Measurements from ENCODE around the gene CSTB. TPM values are rescaled to one million over a fixed set of nuclear protein-coding genes. Genes with fewer than 3 reads are reported as not detected.

CSTB gene
- total and polyA plus RNA-seq, 2 of the 8 experiments (the other 6 are each of a cell fraction or from before 2014, with no cell fraction given): 53.8 to 64.1 TPM

DNA sequence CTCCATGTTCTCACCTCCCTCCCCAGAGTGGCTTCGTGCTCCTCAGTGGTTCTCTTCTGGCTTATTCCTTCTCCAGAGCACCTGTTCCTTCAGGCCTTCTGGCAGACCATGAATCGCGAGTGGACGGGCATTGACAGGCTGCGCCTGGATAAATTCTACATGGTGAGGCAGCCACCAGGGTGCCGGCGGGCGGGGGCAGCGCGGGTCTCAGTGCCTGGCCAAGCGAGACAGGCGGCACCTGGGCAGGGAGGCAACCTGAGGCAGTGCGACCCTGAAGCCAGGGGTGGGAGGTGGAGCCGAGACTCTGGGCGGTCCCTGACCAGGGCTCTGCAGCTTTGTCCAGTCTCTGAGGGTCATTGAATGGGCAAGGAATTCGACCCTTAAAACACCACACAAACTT lies 17.1 kb upstream of the CSTB start:
- Histone ChIP-seq H3K9me3 (ENCODE audit: insufficient read depth in 2 of 2, low read depth in 1 of 2, low read length in 1 of 2) (no peaks in the 10 kb centered on the region), H3K14ac (ENCODE audit: insufficient read length) (no peak overlapping the region), H2BK12ac (ENCODE audit: low read depth, low read length) (no peak overlapping the region), H3K18ac (ENCODE audit: extremely low read depth, low read length) (no peak overlapping the region), H3K4ac (replicated peaks; ENCODE audit: insufficient read length, low read depth, low read length) (no peak overlapping the region), H2BK120ac (replicated peaks; ENCODE audit: low read depth, low read length) (no peak overlapping the region), H3K27ac (ENCODE audit: low read depth, low read length) (no peak overlapping the region), H3K4me1 (replicated peaks in 1 of 4; ENCODE audit: control insufficient read depth in 3 of 4, insufficient read depth in 4 of 4, low read length in 3 of 4) (peaks cover 0 to 12% (median 3%) of the 10 kb centered on the region in 4 experiments; a peak in 3 of 7 replicates), H3K9ac (replicated peaks in 1 of 4; ENCODE audit: extremely low read depth in 1 of 4, low read depth in 3 of 4, low read length in 3 of 4) (no peak overlapping the region), H2BK5ac (ENCODE audit: low read depth, low read length) (no peak overlapping the region), H4K20me1 (replicated peaks in 1 of 2; ENCODE audit: control insufficient read depth in 1 of 2, insufficient read depth in 2 of 2, low read length in 2 of 2) (peaks cover 12 to 20% of the 10 kb centered on the region in 2 experiments), H2BK20ac (ENCODE audit: low read length) (no peak overlapping the region), H3K27me3 (replicated peaks in 1 of 4; ENCODE audit: control insufficient read depth in 3 of 4, extremely low read depth in 1 of 4, insufficient read depth in 3 of 4, low read length in 3 of 4) (no peaks in the 10 kb centered on the region), H3K79me1 (ENCODE audit: low read depth, low read length) (peaks cover 26% of the 10 kb centered on the region), H3K4me2 (ENCODE audit: insufficient read depth in 1 of 2, low read depth in 2 of 2, low read length in 2 of 2) (no peak overlapping the region), H4K8ac (ENCODE audit: extremely low read depth, insufficient read depth, low read length) (no peak overlapping the region), H3K4me3 (ENCODE audit: extremely low read depth in 1 of 4, insufficient read depth in 2 of 4, low read depth in 3 of 4, low read length in 4 of 4) (no peak overlapping the region), H2AK5ac (ENCODE audit: low read depth, low read length) (no peak overlapping the region), H3K56ac (replicated peaks; ENCODE audit: insufficient read length, low read depth, low read length) (no peak overlapping the region), H2AFZ (ENCODE audit: low read length) (no peak overlapping the region), H3K23ac (ENCODE audit: insufficient read length) (no peak overlapping the region), H4K5ac (ENCODE audit: insufficient read length, low read depth, low read length) (no peak overlapping the region), H3K36me3 (ENCODE audit: control insufficient read depth in 2 of 4, insufficient read depth in 4 of 4, low read length in 3 of 4) (peaks cover 46 to 73% (median 61%) of the 10 kb centered on the region in 4 experiments), H4K91ac (replicated peaks; ENCODE audit: insufficient read length, low read length) (no peak overlapping the region), H3K23me2 (ENCODE audit: low read depth, low read length) (peaks cover 5% of the 10 kb centered on the region; the same call in 1 of the 2 replicates), H3K79me2 (ENCODE audit: control insufficient read depth in 1 of 2, insufficient read depth in 2 of 2, low read length in 2 of 2) (peaks cover 11 to 47% of the 10 kb centered on the region in 2 experiments), H2BK15ac (ENCODE audit: low read length) (no peak overlapping the region)
- WGBS, 2 experiments (ENCODE audit: extremely low coverage in 1 of 2, insufficient coverage in 1 of 2, insufficient read length in 1 of 2, insufficient replicate concordance in 2 of 2, low coverage in 1 of 2, low lambda C conversion rate in 2 of 2, missing lambda C conversion rate in 1 of 2): 97% methylated on average over 15 of the region's 16 CpGs; no CpG with 5 or more reads in 1 of the 2 experiments
- FAIRE-seq: no peak
- ChIA-PET POLR2A (ENCODE audit: partially characterized antibody) (interaction anchor here (1.1 to 7.6 kb wide), 2 partner anchors 8 to 15 kb away, joined by 5 to 80 read pairs; no protein-coding TSS in a partner anchor), CTCF (ENCODE audit: partially characterized antibody) (interaction anchor here (0.8 to 1.7 kb wide), 3 partner anchors 17 to 145 kb away, joined by 3 to 4 read pairs (median 4); no protein-coding TSS in a partner anchor)
- no peak for DNase-seq (ENCODE audit: low read depth in 1 of 2, low spot score in 2 of 2)
- TF ChIP-seq NRF1 (IDR thresholded peaks at IDR 0.05; ENCODE audit: low read depth, low read length): no peak
